SK-N-SH (cell line): ENCODE measurements around the gene MORC3. TPM values are rescaled to one million over a fixed set of nuclear protein-coding genes. Genes with fewer than 3 reads are reported as not detected.

Experiments used
- CTCF ChIA-PET: fragments of 300-600, 350-600 bp; formaldehyde crosslinking; extraction: SDS; loops from one replicate; lab custom pipeline; 2021; lab: Yijun Ruan, JAX
- POLR2A ChIA-PET: fragments of 350-600 bp; sonication (Branson Sonifier 250); formaldehyde crosslinking; extraction: SDS; loops from one replicate; lab custom pipeline; 2020; ENCODE audit warnings: antibody characterized with exemption, inconsistent platforms; lab: Yijun Ruan, JAX
- DNase-seq: peaks from one replicate; pipeline ENCODE4 v3.0.0; 2012
- H2AFZ ChIP-seq: fragments of 200-600 bp; sonication (generic); 2 replicates; pipeline ENCODE4 v1.8.1; 2016; ENCODE audit warnings: antibody characterized with exemption, mild to moderate bottlenecking, low read depth
- H3F3A ChIP-seq: fragments of 200-600 bp; sonication (generic); replicated peaks from 2 replicates; pipeline ENCODE3; 2016; ENCODE audit warnings: antibody characterized with exemption, mild to moderate bottlenecking; ENCODE audit not compliant: insufficient read depth
- H3K27ac ChIP-seq, 2 experiments: fragments of 200-500 bp in 1 of 2; fragments of 200-600 bp in 1 of 2; sonication (Bioruptor generic) in 1 of 2; sonication (generic), shearing (Covaris generic) in 1 of 2; 2 replicates each; pipeline versions ENCODE4 v1.5.1 to v1.6.1; 2014 to 2016; ENCODE audit warnings: low read depth in 2 of 2, inconsistent platforms in 1 of 2, low read length in 1 of 2, mild to moderate bottlenecking in 1 of 2, mixed read lengths in 1 of 2
- H3K27me3 ChIP-seq: fragments of 200-600 bp; sonication (generic), shearing (Covaris generic); 2 replicates; pipeline ENCODE4 v1.6.1; 2016; ENCODE audit warnings: mixed run types; ENCODE audit not compliant: insufficient read depth
- H3K36me3 ChIP-seq, 2 experiments: fragments of 200-500 bp in 1 of 2; fragments of 200-600 bp in 1 of 2; sonication (Bioruptor generic) in 1 of 2; sonication (generic) in 1 of 2; replicated peaks in 1 of 2; 2 replicates each; pipeline versions ENCODE3 to v1.5.1; 2014 to 2016; ENCODE audit warnings: low read length in 1 of 2, mild to moderate bottlenecking in 1 of 2; ENCODE audit not compliant: insufficient read depth in 2 of 2, control insufficient read depth in 1 of 2
- H3K4me1 ChIP-seq, 2 experiments: fragments of 200-500 bp in 1 of 2; fragments of 200-600 bp in 1 of 2; sonication (Bioruptor generic) in 1 of 2; sonication (generic), shearing (Covaris generic) in 1 of 2; 2 replicates each; pipeline versions ENCODE4 v1.5.1 to v1.6.1; 2014 to 2016; ENCODE audit warnings: low read depth in 1 of 2, low read length in 1 of 2, mixed run types in 1 of 2; ENCODE audit not compliant: insufficient read depth in 2 of 2, control insufficient read depth in 1 of 2
- H3K4me2 ChIP-seq: fragments of 200-600 bp; sonication (generic), shearing (Covaris generic); 2 replicates; pipeline ENCODE4 v1.6.1; 2017; ENCODE audit warnings: mixed run types
- H3K4me3 ChIP-seq, 2 experiments: fragments of 200-500 bp in 1 of 2; fragments of 200-600 bp in 1 of 2; sonication (Bioruptor generic) in 1 of 2; sonication (generic), shearing (Covaris generic) in 1 of 2; 2 replicates each; pipeline versions ENCODE4 v1.5.1 to v1.8.1; 2014 to 2016; ENCODE audit warnings: low read depth in 2 of 2, inconsistent platforms in 1 of 2, low read length in 1 of 2, mild to moderate bottlenecking in 1 of 2, mixed read lengths in 1 of 2, moderate library complexity in 1 of 2
- H3K79me2 ChIP-seq: fragments of 200-600 bp; sonication (generic); 2 replicates; pipeline ENCODE4 v1.8.1; 2017; ENCODE audit warnings: mild to moderate bottlenecking; ENCODE audit not compliant: insufficient read depth
- H3K9ac ChIP-seq: fragments of 200-600 bp; sonication (generic); 2 replicates; pipeline ENCODE4 v1.6.1; 2017; ENCODE audit warnings: mixed run types
- H3K9me2 ChIP-seq: fragments of 200-600 bp; sonication (generic); 2 replicates; pipeline ENCODE4 v1.6.1; 2017; ENCODE audit warnings: mixed run types
- H3K9me3 ChIP-seq: fragments of 200-600 bp; sonication (generic); 2 replicates; pipeline ENCODE4 v1.6.1; 2017; ENCODE audit warnings: mixed run types, mild to moderate bottlenecking, moderate library complexity
- H4K20me1 ChIP-seq: fragments of 200-600 bp; sonication (generic); 2 replicates; pipeline ENCODE4 v1.6.1; 2017; ENCODE audit warnings: mild to moderate bottlenecking, mixed run types; ENCODE audit not compliant: insufficient read depth
- CHD2 ChIP-seq: fragments of 150-350 bp; IDR thresholded peaks from 2 replicates; pipeline ENCODE4 v1.6.1; 2018; ENCODE audit warnings: low read length; ENCODE audit not compliant: partially characterized antibody
- ELF1 ChIP-seq: IDR thresholded peaks from 2 replicates; pipeline ENCODE4 v1.4.0; 2012
- EP300 ChIP-seq, 2 experiments: IDR thresholded peaks; 2 replicates each; pipeline versions ENCODE4 v1.4.0 to v1.6.1; 2012; ENCODE audit warnings: borderline replicate concordance in 1 of 2, low read depth in 1 of 2, low read length in 1 of 2
- EZH2phosphoT487 ChIP-seq: fragments of 200-600 bp; sonication (generic); IDR thresholded peaks from 2 replicates; pipeline ENCODE4 v1.6.1; 2017; ENCODE audit warnings: low read depth, mixed run types, mild to moderate bottlenecking, antibody characterized with exemption, moderate library complexity, borderline replicate concordance
- FOSL2 ChIP-seq: IDR thresholded peaks from 2 replicates; pipeline ENCODE4 v1.4.0; 2012; ENCODE audit warnings: low read depth, mild to moderate bottlenecking, moderate library complexity, borderline replicate concordance
- JUND ChIP-seq: IDR thresholded peaks from 2 replicates; pipeline ENCODE4 v1.4.0; 2012
- MEF2A ChIP-seq: IDR thresholded peaks from 2 replicates; pipeline ENCODE4 v1.4.0; 2012; ENCODE audit warnings: low read depth, borderline replicate concordance
- MXI1 ChIP-seq: IDR thresholded peaks from 2 replicates; pipeline ENCODE4 v1.6.1; 2012; ENCODE audit warnings: mild to moderate bottlenecking, low read depth, low read length, improper control_type of control experiment
- NFIC ChIP-seq: IDR thresholded peaks from 2 replicates; pipeline ENCODE4 v1.4.0; 2012; ENCODE audit warnings: borderline replicate concordance
- POLR2AphosphoS5 ChIP-seq: IDR thresholded peaks from 2 replicates; pipeline ENCODE4 v1.6.1; 2012; ENCODE audit warnings: low read depth, low read length
- RCOR1 ChIP-seq: fragments of 150-350 bp; IDR thresholded peaks from 2 replicates; pipeline ENCODE4 v1.6.1; 2017; ENCODE audit warnings: antibody characterized with exemption, low read length
- RXRA ChIP-seq: IDR thresholded peaks from 2 replicates; pipeline ENCODE4 v1.4.0; 2012; ENCODE audit warnings: low read depth, mild to moderate bottlenecking, borderline replicate concordance
- TCF12 ChIP-seq: IDR thresholded peaks from 2 replicates; pipeline ENCODE4 v1.4.0; 2012
- TEAD4 ChIP-seq: IDR thresholded peaks from 2 replicates; pipeline ENCODE4 v1.4.0; 2012; ENCODE audit warnings: mild to moderate bottlenecking, borderline replicate concordance; ENCODE audit not compliant: insufficient read depth
- YY1 ChIP-seq: IDR thresholded peaks from 2 replicates; pipeline ENCODE4 v1.4.0; 2012; ENCODE audit warnings: low read depth, mild to moderate bottlenecking
- WGBS: methylation state at CpG from one replicate; pipeline ENCODE4 v1.1.6; 2017; ENCODE audit warnings: low lambda C conversion rate; 5-methylcytosine and 5-hydroxymethylcytosine counted together
- polyA plus RNA-seq, 3 experiments: library from polyadenylated mRNA; depleted of rRNA; stranded (reverse); fragments of >200 nt; gene quantifications; 2 replicates each; pipeline ENCODE4 v1.2.3, GENCODE V29; 2012
- TF ChIP-seq, protein P1 (sequence below): IDR thresholded peaks from 2 replicates; pipeline ENCODE4 v1.4.0; 2012; ENCODE audit warnings: low read depth
- TF ChIP-seq, protein P2 (sequence below): fragments of 150-350 bp; IDR thresholded peaks from 2 replicates; pipeline ENCODE4 v1.6.1; 2016; ENCODE audit warnings: mild to moderate bottlenecking, low read depth, low read length
- TF ChIP-seq, protein P3 (sequence below): IDR thresholded peaks from 2 replicates; pipeline ENCODE4; 2012

Gene MORC3
- polyA plus RNA-seq, 1 of the 3 experiments (the other 2 are of a cell fraction): 8.2 TPM

DNA sequence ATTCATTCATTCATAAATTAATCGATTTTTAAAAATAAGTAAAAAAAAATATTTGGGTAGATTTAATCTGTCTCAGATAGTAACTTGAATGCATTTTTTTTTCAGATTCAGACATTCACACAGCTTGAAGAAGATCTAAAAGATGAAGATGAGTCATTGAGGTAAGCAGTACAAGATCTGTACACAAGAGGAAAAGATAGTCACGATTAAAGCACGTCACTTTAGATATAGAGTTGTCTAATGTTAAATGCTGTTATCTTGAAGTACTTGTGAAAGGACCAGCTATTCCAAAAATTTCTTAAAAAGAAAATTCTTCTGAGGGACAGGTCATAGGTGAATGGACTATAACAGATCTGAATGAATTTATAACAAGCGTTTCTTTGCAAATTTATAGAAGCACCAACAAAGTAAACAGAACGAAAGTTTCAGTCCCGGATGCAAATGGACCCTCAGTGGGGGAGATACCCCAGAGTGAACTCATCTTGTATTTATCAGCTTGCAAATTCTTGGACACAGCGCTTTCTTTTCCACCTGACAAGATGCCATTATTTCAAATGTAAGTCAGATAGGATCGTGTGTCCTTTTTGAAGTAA lies 31.2 kb upstream of the MORC3 start:
- Histone ChIP-seq H3K4me1 (no peaks in the 10 kb centered on the region), H3K9ac (no peak overlapping the region), H3K27me3 (no peaks in the 10 kb centered on the region), H3K4me3 (no peak overlapping the region), H3K9me2 (no peaks in the 10 kb centered on the region), H3K4me2 (no peak overlapping the region), H3K27ac (no peak overlapping the region), H3K9me3 (no peaks in the 10 kb centered on the region), H2AFZ (no peak overlapping the region)
- POLR2A ChIA-PET: no interaction called here
- WGBS: 89% methylated on average over 8 of the region's 8 CpGs
- DNase-seq: no peak
- CTCF ChIA-PET: interaction anchor here (0.6 kb wide), 1 partner anchor 148 kb away, joined by 3 read pairs; no protein-coding TSS in a partner anchor
- TF ChIP-seq, protein P1, sequence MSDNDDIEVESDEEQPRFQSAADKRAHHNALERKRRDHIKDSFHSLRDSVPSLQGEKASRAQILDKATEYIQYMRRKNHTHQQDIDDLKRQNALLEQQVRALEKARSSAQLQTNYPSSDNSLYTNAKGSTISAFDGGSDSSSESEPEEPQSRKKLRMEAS: no peak
- TF ChIP-seq CHD2 (no peak), EP300 (IDR thresholded peaks at IDR 0.05; ENCODE audit: borderline replicate concordance in 1 of 2, low read depth in 1 of 2, low read length in 1 of 2) (no peak), NFIC (no peak), MEF2A (no peak), EZH2phosphoT487 (no peak), TEAD4 (no peak), ELF1 (no peak), POLR2AphosphoS5 (no peak), FOSL2 (no peak), TCF12 (no peak), RXRA (no peak), MXI1 (no peak), YY1 (no peak), JUND (no peak), RCOR1 (no peak)
- TF ChIP-seq, protein P2, sequence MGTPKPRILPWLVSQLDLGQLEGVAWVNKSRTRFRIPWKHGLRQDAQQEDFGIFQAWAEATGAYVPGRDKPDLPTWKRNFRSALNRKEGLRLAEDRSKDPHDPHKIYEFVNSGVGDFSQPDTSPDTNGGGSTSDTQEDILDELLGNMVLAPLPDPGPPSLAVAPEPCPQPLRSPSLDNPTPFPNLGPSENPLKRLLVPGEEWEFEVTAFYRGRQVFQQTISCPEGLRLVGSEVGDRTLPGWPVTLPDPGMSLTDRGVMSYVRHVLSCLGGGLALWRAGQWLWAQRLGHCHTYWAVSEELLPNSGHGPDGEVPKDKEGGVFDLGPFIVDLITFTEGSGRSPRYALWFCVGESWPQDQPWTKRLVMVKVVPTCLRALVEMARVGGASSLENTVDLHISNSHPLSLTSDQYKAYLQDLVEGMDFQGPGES: no peak
- TF ChIP-seq, protein P3, sequence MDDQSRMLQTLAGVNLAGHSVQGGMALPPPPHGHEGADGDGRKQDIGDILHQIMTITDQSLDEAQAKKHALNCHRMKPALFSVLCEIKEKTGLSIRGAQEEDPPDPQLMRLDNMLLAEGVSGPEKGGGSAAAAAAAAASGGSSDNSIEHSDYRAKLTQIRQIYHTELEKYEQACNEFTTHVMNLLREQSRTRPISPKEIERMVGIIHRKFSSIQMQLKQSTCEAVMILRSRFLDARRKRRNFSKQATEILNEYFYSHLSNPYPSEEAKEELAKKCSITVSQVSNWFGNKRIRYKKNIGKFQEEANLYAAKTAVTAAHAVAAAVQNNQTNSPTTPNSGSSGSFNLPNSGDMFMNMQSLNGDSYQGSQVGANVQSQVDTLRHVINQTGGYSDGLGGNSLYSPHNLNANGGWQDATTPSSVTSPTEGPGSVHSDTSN: no peak
- TF ChIP-seq, all 33 proteins: peak for 0
- Histone ChIP-seq H4K20me1 (no peaks in the 10 kb centered on the region), H3F3A (no peaks in the 10 kb centered on the region), H3K79me2 (no peaks in the 10 kb centered on the region), H3K36me3 (peaks cover 0 to 7% of the 10 kb centered on the region in 2 experiments)
